HG02870 (cell line): ENCODE measurements around the gene SLC9A9.

ENCODE experiments used
- ATAC-seq: cut with Tn5 transposase; IDR thresholded peaks from one replicate; pipeline ENCODE4 v1.9.1; 2021; ENCODE audit warnings: mild to moderate bottlenecking, moderate library complexity; ENCODE audit not compliant: unreplicated experiment

SLC9A9 gene

GRCh38 chr3:143267989-143268388 is 580.3 kb downstream of the SLC9A9 start:
- no peak for ATAC-seq

GRCh38 chr3:143266927-143267326 is 581.3 kb downstream of the SLC9A9 start:
- no peak for ATAC-seq

- no peak for ATAC-seq
These were observed 581.8 kb downstream of the SLC9A9 start for GRCh38 chr3:143266511-143266910.

GRCh38 chr3:143265501-143266070 is 582.7 kb downstream of the SLC9A9 start:
- ATAC-seq: no peak

GRCh38 chr3:143263852-143264513 is 584.3 kb downstream of the SLC9A9 start:
- no peak for ATAC-seq

GRCh38 chr3:143261848-143262247 is 586.4 kb downstream of the SLC9A9 start:
- ATAC-seq: no peak

- no peak for ATAC-seq
These were observed 589.6 kb downstream of the SLC9A9 start for GRCh38 chr3:143258692-143259091.

- ATAC-seq: no peak
These were observed 591.9 kb downstream of the SLC9A9 start for GRCh38 chr3:143256416-143256815.

GRCh38 chr3:143255739-143256138 is 592.5 kb downstream of the SLC9A9 start:
- no peak for ATAC-seq

- no peak for ATAC-seq
These were observed 595.3 kb downstream of the SLC9A9 start for GRCh38 chr3:143252931-143253330.

GRCh38 chr3:143249014-143249413 is 599.3 kb downstream of the SLC9A9 start:
- ATAC-seq: no peak

GRCh38 chr3:143247073-143247472 is 601.2 kb downstream of the SLC9A9 start:
- no peak for ATAC-seq

- no peak for ATAC-seq
These were observed 602.6 kb downstream of the SLC9A9 start for GRCh38 chr3:143245692-143246091.

- ATAC-seq: no peak
These were observed 603.7 kb downstream of the SLC9A9 start for GRCh38 chr3:143244516-143245063.

- ATAC-seq: no peak
These were observed 604.6 kb downstream of the SLC9A9 start for GRCh38 chr3:143243686-143244085.

GRCh38 chr3:143242691-143243090 is 605.6 kb downstream of the SLC9A9 start:
- no peak for ATAC-seq

- ATAC-seq: no peak
These were observed 606.2 kb downstream of the SLC9A9 start for GRCh38 chr3:143242101-143242500.

- ATAC-seq: no peak
These were observed 606.8 kb downstream of the SLC9A9 start for GRCh38 chr3:143241481-143241951.

- no peak for ATAC-seq
These were observed 607.4 kb downstream of the SLC9A9 start for GRCh38 chr3:143240886-143241285.

- no peak for ATAC-seq
These were observed 609.2 kb downstream of the SLC9A9 start for GRCh38 chr3:143239031-143239430.

- no peak for ATAC-seq
These were observed 611.1 kb downstream of the SLC9A9 start for GRCh38 chr3:143237077-143237627.
